C1 segment of cervical spinal cord (tissue), 14 donors: ENCODE data around the gene RAD50.
A peak's percentile ranks its signal among the peaks of the same experiment; 100 is the strongest.
"Not testable (repeated sequence)": the region's sequence is repeated elsewhere in the genome, so short reads cannot be mapped to it uniquely, and the experiment has no call there.

Experiments
- DNase-seq, 14 donors: peaks; one replicate each; lab custom pipeline; 2025; lab: John Stamatoyannopoulos, UW

Gene RAD50

DNA sequence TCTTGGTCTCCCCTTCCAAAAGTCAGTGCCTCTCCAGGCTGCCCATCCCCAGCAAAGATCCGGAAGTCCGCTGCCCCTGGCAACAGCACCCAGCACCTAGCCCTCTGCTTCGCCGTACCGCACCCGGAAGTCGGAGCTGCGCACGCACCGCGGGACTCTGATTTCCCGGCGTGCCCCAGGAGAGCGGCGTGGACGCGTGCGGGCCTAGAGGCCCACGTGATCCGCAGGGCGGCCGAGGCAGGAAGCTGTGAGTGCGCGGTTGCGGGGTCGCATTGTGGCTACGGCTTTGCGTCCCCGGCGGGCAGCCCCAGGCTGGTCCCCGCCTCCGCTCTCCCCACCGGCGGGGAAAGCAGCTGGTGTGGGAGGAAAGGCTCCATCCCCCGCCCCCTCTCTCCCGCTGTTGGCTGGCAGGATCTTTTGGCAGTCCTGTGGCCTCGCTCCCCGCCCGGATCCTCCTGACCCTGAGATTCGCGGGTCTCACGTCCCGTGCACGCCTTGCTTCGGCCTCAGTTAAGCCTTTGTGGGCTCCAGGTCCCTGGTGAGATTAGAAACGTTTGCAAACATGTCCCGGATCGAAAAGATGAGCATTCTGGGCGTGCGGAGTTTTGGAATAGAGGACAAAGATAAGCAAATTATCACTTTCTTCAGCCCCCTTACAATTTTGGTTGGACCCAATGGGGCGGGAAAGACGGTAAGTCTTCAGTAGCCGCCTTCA is at the start of gene RAD50:
TSS of gene RAD50 (plus strand) at position 215 of the 715 bp plus-strand sequence. CDS start at position 563, 348 bp downstream.
- peak; percentile 26 to 92 (median 84) for DNase-seq

DNA sequence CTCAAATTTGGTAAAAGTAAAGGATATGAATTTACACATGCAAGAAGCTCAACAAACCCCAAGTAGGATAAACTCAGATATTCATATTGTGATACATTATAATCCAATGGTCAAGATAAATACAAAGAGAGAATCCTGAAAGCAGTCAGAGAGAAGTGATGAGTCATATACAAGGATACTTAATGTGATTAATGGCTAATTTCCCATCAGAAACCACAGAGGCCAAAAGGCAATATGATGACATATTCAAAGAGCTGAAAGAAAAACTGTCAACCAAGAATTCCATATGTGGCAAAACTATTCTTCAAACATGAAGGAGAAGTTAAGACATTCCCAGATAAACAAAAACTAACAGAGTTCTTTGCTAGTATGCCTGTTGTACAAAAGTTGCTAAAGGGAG is 46.7 kb upstream of the RAD50 start:
- no peak for DNase-seq

GRCh38 chr5:132513618-132514336 is 43.0 kb upstream of the RAD50 start:
- DNase-seq: not testable (repeated sequence)

DNA sequence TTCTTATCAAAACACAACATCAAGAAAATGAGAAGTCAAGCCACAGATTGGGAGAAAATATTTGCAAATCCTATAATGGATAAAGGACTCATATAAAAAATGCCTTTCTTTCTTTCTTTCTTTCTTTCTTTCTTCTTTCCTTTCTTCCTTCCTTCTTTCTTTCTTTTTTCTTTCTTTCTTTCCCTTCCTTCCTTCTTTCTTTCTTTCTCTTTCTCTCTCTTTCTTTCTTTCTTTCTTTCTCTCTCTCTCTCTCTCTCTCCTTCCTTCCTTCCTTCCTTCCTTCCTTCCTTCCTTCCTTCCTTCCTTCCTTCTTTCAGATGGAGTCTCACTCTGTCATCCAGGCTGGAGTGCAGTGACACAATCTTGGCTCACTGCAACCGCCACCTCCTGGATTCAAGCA is 34.7 kb upstream of the RAD50 start:
- DNase-seq: not testable (repeated sequence)

DNA sequence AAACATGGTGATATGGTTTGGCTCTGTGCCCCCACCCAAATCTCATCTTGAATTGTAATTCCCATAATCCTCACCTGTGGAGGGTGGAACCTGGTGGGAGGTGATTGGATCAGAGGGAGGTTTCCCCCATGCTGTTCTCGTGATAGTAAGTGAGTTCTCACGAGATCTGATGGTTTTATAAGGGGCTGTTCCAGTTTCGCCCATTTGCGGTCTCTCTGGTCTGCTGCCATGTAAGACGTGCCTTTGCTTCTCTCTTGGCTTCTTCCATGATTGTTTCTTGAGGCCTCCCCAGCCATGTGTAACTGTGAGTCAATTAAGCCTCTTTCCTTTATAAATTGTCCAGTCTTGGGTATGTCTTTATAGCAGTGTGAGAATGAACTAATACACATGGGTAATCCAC is 31.9 kb upstream of the RAD50 start:
- not testable (repeated sequence) for DNase-seq

DNA sequence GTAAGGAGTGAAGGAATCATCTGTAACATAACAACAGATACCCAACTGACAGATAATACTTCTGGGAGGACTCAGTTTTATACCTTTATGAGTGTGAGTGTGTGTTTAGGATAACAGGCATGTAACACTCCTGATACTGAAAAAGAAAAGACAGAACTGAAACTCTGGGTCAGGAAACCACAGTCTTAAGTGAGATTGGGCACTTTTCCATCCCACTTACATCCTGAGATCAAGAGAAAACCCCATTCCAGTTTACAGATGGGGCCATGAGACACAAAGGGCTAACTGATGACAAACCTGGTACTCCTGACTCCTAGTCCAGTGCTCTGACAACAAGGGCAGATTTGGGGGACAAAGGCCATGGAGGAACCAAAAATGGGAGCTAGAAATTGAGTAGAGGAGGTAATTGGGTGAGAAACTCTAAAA is 31.5 kb upstream of the RAD50 start:
- DNase-seq: no peak

- DNase-seq: peak in 4 of 14 donors; percentile 21 to 33 (median 26)
Measured at GRCh38 chr5:132526290-132526973, 30.3 kb upstream of the RAD50 start.

- no peak for DNase-seq
Measured at GRCh38 chr5:132526974-132527564, 29.7 kb upstream of the RAD50 start.

- DNase-seq: no peak
Measured at GRCh38 chr5:132528021-132528420, 28.8 kb upstream of the RAD50 start.

DNA sequence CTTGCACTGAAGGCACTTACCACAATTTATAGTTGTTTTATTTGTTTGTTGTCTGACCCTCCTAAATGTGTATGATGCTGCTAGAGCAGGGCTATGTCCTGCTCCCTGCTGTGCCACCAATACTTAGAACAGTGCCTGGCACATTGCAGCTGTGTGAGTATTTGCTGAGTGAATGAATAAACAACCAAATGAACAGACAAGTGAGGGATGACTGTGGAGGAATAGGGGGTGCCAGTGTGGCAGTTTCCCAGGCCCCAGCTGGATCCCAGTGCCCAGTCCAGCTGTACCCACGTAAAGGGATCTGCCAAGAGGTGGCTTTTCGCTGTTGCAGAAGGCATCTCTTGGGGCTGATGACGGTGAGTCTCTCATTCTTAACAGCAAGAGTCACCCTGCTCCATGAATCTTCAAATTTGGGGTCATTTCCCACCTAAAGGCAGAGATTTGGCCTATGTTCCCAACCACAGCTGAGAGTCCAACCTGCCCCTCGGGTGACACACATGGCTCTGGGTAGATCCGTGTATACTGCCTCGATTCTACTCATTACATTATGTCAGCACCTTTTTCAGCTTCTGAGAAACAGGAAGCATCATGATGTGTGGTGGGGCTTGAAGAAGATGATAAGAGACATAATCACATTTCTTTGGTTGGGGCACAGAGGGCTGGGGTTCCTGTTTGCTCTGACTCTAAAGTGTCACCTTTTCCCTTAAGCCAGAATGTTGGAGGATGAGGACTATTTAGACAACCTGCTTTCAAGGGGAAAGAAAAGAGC is 27.7 kb upstream of the RAD50 start:
- peak in 1 of 14 donors; percentile 8 for DNase-seq

GRCh38 chr5:132530946-132531345 is 25.8 kb upstream of the RAD50 start:
- DNase-seq: no peak

- no peak for DNase-seq
Measured at GRCh38 chr5:132539716-132540115, 17.1 kb upstream of the RAD50 start.

GRCh38 chr5:132540149-132540548 is 16.6 kb upstream of the RAD50 start:
- DNase-seq: no peak

DNA sequence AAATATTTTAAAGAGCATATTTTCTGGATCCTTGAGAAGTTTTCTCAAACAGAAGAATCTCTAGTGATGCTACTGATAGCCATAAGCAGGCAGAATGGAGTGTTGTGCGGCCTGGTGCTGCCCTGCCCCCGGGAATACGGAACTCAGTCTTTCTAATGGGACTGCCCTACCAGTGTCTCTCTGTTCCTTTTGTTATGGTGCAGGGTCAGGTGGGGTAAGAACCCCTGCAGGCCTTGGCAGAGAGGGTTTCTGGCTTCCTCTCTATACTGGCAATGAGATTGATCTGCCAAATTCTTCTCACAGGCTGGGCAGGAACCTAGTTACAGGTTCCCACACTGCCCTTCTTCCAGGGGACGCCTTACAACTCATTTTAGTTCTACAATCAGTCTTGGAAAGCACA is 16.0 kb upstream of the RAD50 start:
- peak in 9 of 14 donors; percentile 1 to 37 (median 18) for DNase-seq

DNA sequence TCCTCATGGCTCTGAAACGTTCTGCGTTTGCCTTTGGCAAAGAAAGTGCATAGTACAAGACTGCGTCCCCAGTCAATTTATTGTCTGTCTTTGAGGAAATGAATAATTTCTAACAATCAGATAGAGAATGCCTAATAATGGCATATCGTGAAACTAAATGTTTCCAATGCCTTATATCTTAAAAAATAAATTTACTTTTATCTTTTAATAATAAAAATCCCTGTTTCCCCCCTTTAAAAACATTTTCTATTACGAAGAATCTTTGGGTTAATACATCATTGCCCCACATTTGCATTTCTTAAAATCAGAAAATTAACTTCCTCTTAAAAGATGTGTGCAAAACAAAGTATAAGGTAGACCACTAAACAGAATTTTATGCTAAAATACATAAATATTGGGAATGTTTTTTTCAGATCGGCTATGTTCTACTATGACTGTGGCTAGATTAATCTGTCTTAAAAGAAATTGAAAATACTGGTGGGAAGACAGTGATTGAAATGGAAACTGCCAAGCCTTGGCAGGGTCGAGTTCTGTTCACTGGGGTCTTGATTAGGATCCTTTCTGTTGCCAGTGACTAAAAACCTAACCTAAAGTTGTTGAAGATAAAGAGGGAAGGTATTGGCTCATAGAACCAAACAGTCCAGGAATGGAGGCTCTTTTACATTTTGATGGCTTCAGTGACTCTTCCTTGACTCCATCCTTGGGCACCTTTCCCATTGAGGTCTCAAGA is 13.1 kb upstream of the RAD50 start, which contains the start of gene IL5:
TSS of gene IL5 (minus strand) at position 51 of the 730 bp plus-strand sequence. CDS start at position 7, 44 bp downstream.
- no peak for DNase-seq

DNA sequence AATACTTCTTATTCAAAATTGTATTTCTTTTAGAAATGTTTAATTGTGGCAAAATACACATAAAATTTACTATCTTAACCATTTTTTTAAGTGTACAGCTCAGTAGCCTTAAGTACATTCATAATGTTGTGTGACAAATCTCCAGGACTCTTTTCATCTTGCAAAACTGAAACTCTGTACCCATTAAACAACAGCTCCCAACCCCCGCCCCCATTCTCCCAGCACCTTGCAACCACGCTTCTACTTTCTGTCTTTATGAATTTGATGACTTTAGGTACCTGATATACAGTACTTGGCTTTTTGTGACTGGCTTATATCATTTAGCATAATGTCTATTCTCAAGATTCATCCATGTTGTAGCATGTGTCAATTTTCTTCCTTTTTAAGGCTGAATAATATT is 10.7 kb upstream of the RAD50 start:
- DNase-seq: no peak

GRCh38 chr5:132547269-132547668 is 9.5 kb upstream of the RAD50 start:
- DNase-seq: no peak

DNA sequence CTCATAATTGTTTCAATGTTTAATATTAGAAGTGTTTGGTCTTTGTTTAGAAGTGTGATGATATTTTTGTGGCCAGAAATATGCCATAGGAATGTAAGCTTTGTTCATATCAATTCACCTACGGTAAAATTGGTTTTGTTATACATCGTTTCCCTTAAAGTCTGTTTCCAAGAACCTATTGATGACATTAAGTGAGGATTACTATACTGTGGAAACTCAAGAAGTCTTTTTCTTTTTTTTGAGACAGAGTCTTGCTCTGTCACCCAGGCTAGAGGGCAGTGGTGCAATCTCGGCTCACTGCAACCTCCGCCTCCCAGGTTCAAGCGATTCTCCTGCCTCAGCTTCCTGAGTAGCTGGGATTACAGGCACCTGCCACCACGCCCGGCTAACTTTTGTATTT is 7.9 kb upstream of the RAD50 start:
- not testable (repeated sequence) for DNase-seq

GRCh38 chr5:132549576-132549975 is 7.2 kb upstream of the RAD50 start:
- no peak for DNase-seq

- DNase-seq: no peak
Measured at GRCh38 chr5:132556153-132556762, 519 bp upstream of the RAD50 start.
